IMR-90 (cell line): Measurements from ENCODE around the gene CA11. TPM values are rescaled to one million over a fixed set of nuclear protein-coding genes. Genes with fewer than 3 reads are reported as not detected.

Source experiments
- ATAC-seq: fragments of 200-7000 bp; cut with Tn5 transposase; 2 replicates; pipeline ENCODE4 v1.9.1; 2020; ENCODE audit warnings: low read depth, mild to moderate bottlenecking, moderate library complexity
- BruUV-seq: library from RNA; stranded (reverse); fragments of 400-500 nt; replicated peaks from 2 replicates; lab custom pipeline; 2021; lab: Mats Ljungman, UMichigan
- CTCF ChIA-PET: fragments of 300-600 bp; formaldehyde crosslinking; extraction: SDS; loops from one replicate; lab custom pipeline; 2021; ENCODE audit warnings: antibody characterized with exemption; lab: Yijun Ruan, JAX
- POLR2A ChIA-PET: fragments of 300-600 bp; sonication (Branson Sonifier 250); formaldehyde crosslinking; loops from one replicate; lab custom pipeline; 2022; ENCODE audit warnings: antibody characterized with exemption; ENCODE audit not compliant: unreplicated experiment; lab: Charles Lee
- DNase-seq: peaks from one replicate; pipeline ENCODE4 v3.0.0; 2013
- H2AFZ ChIP-seq: replicated peaks from 2 replicates; pipeline ENCODE3; 2013; ENCODE audit warnings: low read length, mild to moderate bottlenecking; ENCODE audit not compliant: poor library complexity
- H2AK5ac ChIP-seq: 2 replicates; pipeline ENCODE4 v1.6.1; 2013; ENCODE audit warnings: low read depth, low read length, inconsistent platforms
- H2AK9ac ChIP-seq: replicated peaks from 2 replicates; pipeline ENCODE3; 2013; ENCODE audit warnings: mild to moderate bottlenecking, low read depth, low read length, moderate library complexity; ENCODE audit not compliant: poor library complexity
- H2BK120ac ChIP-seq: 2 replicates; pipeline ENCODE4 v1.6.1; 2013; ENCODE audit warnings: low read depth, low read length, inconsistent platforms
- H2BK15ac ChIP-seq: 3 replicates; pipeline ENCODE4 v1.6.1; 2013; ENCODE audit warnings: low read depth, low read length, inconsistent platforms
- H2BK20ac ChIP-seq: 2 replicates; pipeline ENCODE4 v1.6.1; 2013; ENCODE audit warnings: low read depth, mild to moderate bottlenecking, inconsistent platforms, low read length, moderate library complexity
- H2BK5ac ChIP-seq: 2 replicates; pipeline ENCODE4 v1.6.1; 2013; ENCODE audit warnings: mild to moderate bottlenecking, low read depth, low read length, inconsistent platforms; ENCODE audit not compliant: poor library complexity, severe bottlenecking
- H3K14ac ChIP-seq: replicated peaks from 2 replicates; pipeline ENCODE4 v1.6.1; 2013; ENCODE audit warnings: low read depth, low read length, inconsistent platforms
- H3K18ac ChIP-seq: 2 replicates; pipeline ENCODE4 v1.6.1; 2013; ENCODE audit warnings: low read depth, low read length, control low read depth
- H3K23ac ChIP-seq: 2 replicates; pipeline ENCODE4 v1.6.1; 2013; ENCODE audit warnings: low read depth, low read length, inconsistent platforms
- H3K27ac ChIP-seq: 2 replicates; pipeline ENCODE4 v1.5.1; 2013; ENCODE audit warnings: mild to moderate bottlenecking, control low read depth, low read length; ENCODE audit not compliant: insufficient read depth
- H3K27me3 ChIP-seq: 2 replicates; pipeline ENCODE4 v1.6.1; 2013; ENCODE audit warnings: low read length; ENCODE audit not compliant: control insufficient read depth, insufficient read depth
- H3K36me3 ChIP-seq: 2 replicates; pipeline ENCODE4 v1.6.1; 2013; ENCODE audit warnings: low read length, mixed read lengths; ENCODE audit not compliant: control insufficient read depth, insufficient read depth
- H3K4ac ChIP-seq: 2 replicates; pipeline ENCODE4 v1.6.1; 2013; ENCODE audit warnings: low read depth, low read length, inconsistent platforms
- H3K4me1 ChIP-seq: 2 replicates; pipeline ENCODE4 v1.6.1; 2013; ENCODE audit warnings: low read length, mixed read lengths; ENCODE audit not compliant: control insufficient read depth, insufficient read depth
- H3K4me2 ChIP-seq: 2 replicates; pipeline ENCODE4 v1.6.1; 2013; ENCODE audit warnings: low read depth, mild to moderate bottlenecking, control low read depth, low read length, moderate library complexity
- H3K4me3 ChIP-seq: 2 replicates; pipeline ENCODE4 v1.5.1; 2013; ENCODE audit warnings: low read depth, mild to moderate bottlenecking, control low read depth, low read length, moderate library complexity; ENCODE audit not compliant: insufficient read depth
- H3K56ac ChIP-seq: 2 replicates; pipeline ENCODE4 v1.6.1; 2013; ENCODE audit warnings: low read length, inconsistent platforms; ENCODE audit not compliant: insufficient read depth; ENCODE audit errors: extremely low read depth
- H3K79me1 ChIP-seq, 2 experiments: 2 replicates each; pipeline ENCODE4 v1.6.1; 2013; ENCODE audit warnings: low read length in 2 of 2, inconsistent platforms in 1 of 2, low read depth in 1 of 2
- H3K9ac ChIP-seq: 2 replicates; pipeline ENCODE4 v1.6.1; 2013; ENCODE audit warnings: low read depth, low read length, control low read depth
- H3K9me1 ChIP-seq: 2 replicates; pipeline ENCODE4 v1.6.1; 2013; ENCODE audit warnings: low read length, inconsistent platforms; ENCODE audit not compliant: insufficient read depth
- H3K9me3 ChIP-seq: 2 replicates; pipeline ENCODE4 v1.6.1; 2013; ENCODE audit warnings: low read length; ENCODE audit not compliant: control insufficient read depth, insufficient read depth
- H4K20me1 ChIP-seq: 2 replicates; pipeline ENCODE4 v1.6.1; 2013; ENCODE audit warnings: low read length, inconsistent platforms; ENCODE audit not compliant: insufficient read depth
- H4K5ac ChIP-seq: 2 replicates; pipeline ENCODE4 v1.6.1; 2013; ENCODE audit warnings: mild to moderate bottlenecking, low read depth, low read length, control low read depth
- H4K8ac ChIP-seq, 2 experiments: 2 replicates each; pipeline ENCODE4 v1.6.1; 2013; ENCODE audit warnings: low read depth in 2 of 2, low read length in 2 of 2, control low read depth in 1 of 2, inconsistent platforms in 1 of 2
- H4K91ac ChIP-seq: 2 replicates; pipeline ENCODE4 v1.6.1; 2013; ENCODE audit warnings: low read depth, low read length, inconsistent platforms; ENCODE audit not compliant: insufficient read depth
- FOS ChIP-seq: fragments of 150-350 bp; IDR thresholded peaks from 2 replicates; pipeline ENCODE4 v1.6.1; 2016; ENCODE audit warnings: low read depth, low read length
- MAFK ChIP-seq: IDR thresholded peaks from 2 replicates; pipeline ENCODE4 v1.6.1; 2012; ENCODE audit warnings: low read depth, low read length, improper control_type of control experiment
- MAZ ChIP-seq: IDR thresholded peaks from 2 replicates; pipeline ENCODE4 v1.6.1; 2012; ENCODE audit warnings: low read depth, mild to moderate bottlenecking, low read length, improper control_type of control experiment, moderate library complexity, borderline replicate concordance
- RFX5 ChIP-seq: IDR thresholded peaks from 2 replicates; pipeline ENCODE4 v1.8.0; 2012; ENCODE audit warnings: low read depth, mild to moderate bottlenecking, low read length, moderate library complexity
- WGBS, 2 experiments: methylation state at CpG; one replicate each; pipeline versions ENCODE4 v1.1.5 to v1.1.7; 2013; ENCODE audit warnings: missing lambda C conversion rate in 2 of 2; ENCODE audit not compliant: insufficient read length in 1 of 2; ENCODE audit errors: extremely low coverage in 2 of 2; 5-methylcytosine and 5-hydroxymethylcytosine counted together
- dilution Hi-C: fragments of 300-500 bp; cut with HindIII; formaldehyde crosslinking; loops from one replicate; pipeline ENCODE4 v1.14.3; 2018; ENCODE audit warnings: low sequenced_read_pairs; ENCODE audit not compliant: unreplicated experiment
- in situ Hi-C: fragments of 300-500 bp; cut with MboI; formaldehyde crosslinking; loops from 3 replicates; pipeline ENCODE4 v1.14.3; 2019; ENCODE audit warnings: low sequenced_read_pairs, inconsistent platforms, mixed read lengths
- intact Hi-C: fragments of 100-400 bp; cut with micrococcal nuclease; formaldehyde crosslinking; loops from 2 replicates; pipeline ENCODE4 v1.10.0; 2022
- polyA plus RNA-seq, 3 experiments: library from polyadenylated mRNA; depleted of rRNA; stranded (reverse); fragments of >200 nt; gene quantifications; 2 replicates each; pipeline ENCODE4 v1.2.3, GENCODE V29; 2012; ENCODE audit warnings: low replicate concordance in 1 of 3
- total RNA-seq: library from RNA; depleted of rRNA; stranded (reverse); fragments of >200 nt; gene quantifications from 2 replicates; pipeline ENCODE4 v1.2.3, GENCODE V29; 2012

The CA11 gene
- total and polyA plus RNA-seq, 2 of the 4 experiments (the other 2 are of a cell fraction), result 1.3 to 2.9 TPM

DNA sequence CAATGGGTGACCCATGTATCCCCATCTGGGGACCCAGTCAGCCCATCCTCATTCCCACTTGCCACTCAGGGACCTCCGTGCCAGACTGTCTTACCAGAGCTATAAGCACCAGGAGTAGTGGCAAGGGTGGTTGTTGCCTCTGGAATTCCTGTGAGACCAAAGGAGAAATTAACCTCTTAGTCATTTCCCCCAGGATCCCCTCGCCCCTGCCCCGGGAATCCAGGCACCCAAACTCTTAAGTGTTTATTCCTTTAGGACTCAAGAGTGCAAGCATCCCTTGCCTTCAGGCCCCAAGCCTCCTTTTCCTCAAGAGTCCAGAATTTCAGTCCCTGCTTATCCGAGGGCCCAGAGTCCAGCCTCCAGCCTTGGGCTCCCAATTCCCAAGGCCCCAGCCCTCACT lies 17.7 kb upstream of the CA11 start:
- Histone ChIP-seq H4K5ac (no peak overlapping the region), H2AFZ (no peak overlapping the region), H3K4me3 (no peak overlapping the region), H3K18ac (no peak overlapping the region), H3K4ac (no peak overlapping the region), H3K56ac (no peak overlapping the region), H2AK5ac (no peak overlapping the region), H3K9me3 (no peaks in the 10 kb centered on the region), H3K9ac (no peak overlapping the region), H2AK9ac (peak overlapping the region; percentile 39), H4K20me1 (no peaks in the 10 kb centered on the region), H3K9me1 (no peaks in the 10 kb centered on the region), H3K14ac (no peak overlapping the region), H2BK5ac (no peak overlapping the region), H3K23ac (no peak overlapping the region), H2BK20ac (no peak overlapping the region), H4K91ac (no peak overlapping the region), H3K4me1 (no peaks in the 10 kb centered on the region), H3K27me3 (peaks cover 2% of the 10 kb centered on the region), H3K4me2 (no peak overlapping the region), H2BK15ac (no peak overlapping the region), H2BK120ac (no peak overlapping the region), H3K27ac (no peak overlapping the region), H3K79me1 (no peaks in the 10 kb centered on the region), H3K36me3 (no peaks in the 10 kb centered on the region), H4K8ac (no peak overlapping the region)
- intact Hi-C loops (no loop called here), dilution Hi-C loops (no loop called here), in situ Hi-C loops (no loop called here)
- ATAC-seq (no peak), DNase-seq (no peak)
- TF ChIP-seq FOS, result no peak
- no peak for TF ChIP-seq MAFK
- TF ChIP-seq MAZ, result no peak
- no peak for TF ChIP-seq RFX5
- ChIA-PET CTCF (no interaction called here), POLR2A (no interaction called here)
- WGBS, 2 experiments, result 81% methylated on average over 3 of the region's 4 CpGs; no CpG with 5 or more reads in 1 of the 2 experiments
- no TSS peak for BruUV-seq
